CD1c-positive myeloid dendritic cell (primary cell): ENCODE results near the gene MYCBP.
"Not testable (repeated sequence)": the region's sequence is repeated elsewhere in the genome, so short reads cannot be mapped to it uniquely, and the experiment has no call there.

Experiments
- DNase-seq: peaks from one replicate; pipeline ENCODE4 v3.0.0-alpha.2; 2016; ENCODE audit errors: extremely low spot score

Gene MYCBP

DNA sequence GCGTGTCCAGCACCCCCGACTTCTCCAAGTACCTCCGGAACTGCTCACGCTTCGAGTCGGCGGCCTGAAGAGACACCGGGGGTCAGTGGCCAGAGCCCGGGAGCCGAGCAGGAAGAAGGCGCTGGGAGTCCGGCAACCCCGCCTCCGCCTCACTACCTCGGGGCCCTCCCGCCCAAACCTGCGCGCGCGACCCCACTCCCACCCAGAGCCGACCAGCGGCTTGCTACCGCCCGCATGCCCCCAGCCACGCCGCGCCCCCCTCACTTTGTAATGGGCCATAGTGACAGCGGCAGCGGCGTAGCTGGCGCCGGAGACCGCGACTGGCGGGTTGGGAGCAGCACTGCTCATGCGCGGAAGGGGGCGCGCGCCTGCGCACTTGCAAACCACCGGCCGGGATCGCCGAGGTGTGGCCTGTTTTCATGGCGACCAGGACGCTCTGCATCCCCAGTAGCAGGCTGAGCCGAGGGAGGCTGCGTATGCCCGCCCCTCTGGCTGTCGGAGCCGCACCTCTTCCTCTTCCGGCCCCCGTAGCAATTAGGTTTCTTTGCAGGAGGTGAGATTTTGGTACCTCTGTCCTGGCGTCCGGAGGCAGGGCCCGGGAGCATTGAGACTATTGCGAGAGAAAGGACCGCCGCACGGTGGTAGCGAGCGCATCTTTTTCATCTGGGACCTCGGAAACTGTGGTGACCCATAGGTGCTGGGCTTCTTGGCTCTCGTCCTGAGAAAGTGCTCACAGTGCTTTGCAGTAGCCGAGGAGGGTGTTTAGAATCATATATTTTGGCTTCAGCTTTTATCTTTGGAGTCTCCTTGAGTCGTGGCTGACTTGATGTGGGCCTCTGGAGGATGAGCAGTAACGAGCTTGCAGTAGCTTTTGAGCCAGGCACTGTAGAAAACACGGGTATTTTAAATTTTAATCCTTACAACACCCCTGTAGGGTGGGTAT is at the start of gene MYCBP:
TSS of gene MYCBP (minus strand) at position 322 of the 943 bp plus-strand sequence. CDS start at position 279, 43 bp downstream.
- DNase-seq = peak; percentile 96

DNA sequence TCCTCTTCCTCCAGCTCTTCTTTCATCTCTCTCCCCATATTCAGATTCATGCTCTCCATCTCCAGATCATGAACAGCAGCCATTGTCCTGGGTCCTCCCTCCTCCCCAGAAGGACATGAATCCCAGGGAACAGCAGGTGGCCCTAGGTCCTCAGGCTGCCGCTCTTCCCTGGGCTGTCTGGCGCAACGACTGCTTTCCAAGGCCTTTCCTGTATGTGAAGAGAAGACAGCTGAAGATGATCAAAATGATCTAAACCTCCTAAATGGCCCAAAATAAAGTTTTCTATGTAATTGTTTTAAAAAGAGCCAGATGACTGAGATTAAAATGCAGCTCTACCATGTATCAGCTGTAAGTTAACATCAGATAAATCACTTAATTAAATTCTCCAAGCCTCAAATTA is 46.0 kb upstream of the MYCBP start:
- DNase-seq = no peak

DNA sequence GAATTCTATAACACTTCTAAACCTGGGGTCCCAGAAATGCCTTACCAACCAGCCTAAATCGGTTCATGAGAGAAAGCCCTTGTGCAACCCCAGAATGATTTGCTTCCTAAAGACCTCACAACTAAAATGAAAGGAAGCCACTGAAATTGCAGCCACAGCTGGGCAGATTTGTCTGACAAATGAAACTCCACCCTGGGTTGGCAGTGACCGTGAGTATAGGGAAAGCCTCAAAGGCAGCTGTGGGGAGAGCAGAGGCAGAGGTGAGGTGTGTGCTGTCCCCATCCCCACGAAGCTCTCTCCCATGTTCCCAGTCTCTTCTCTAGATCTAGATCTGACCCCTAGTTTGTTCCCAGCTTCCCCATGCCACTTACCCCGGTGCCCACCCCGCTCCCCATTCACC is 45.4 kb upstream of the MYCBP start:
- no peak for DNase-seq

DNA sequence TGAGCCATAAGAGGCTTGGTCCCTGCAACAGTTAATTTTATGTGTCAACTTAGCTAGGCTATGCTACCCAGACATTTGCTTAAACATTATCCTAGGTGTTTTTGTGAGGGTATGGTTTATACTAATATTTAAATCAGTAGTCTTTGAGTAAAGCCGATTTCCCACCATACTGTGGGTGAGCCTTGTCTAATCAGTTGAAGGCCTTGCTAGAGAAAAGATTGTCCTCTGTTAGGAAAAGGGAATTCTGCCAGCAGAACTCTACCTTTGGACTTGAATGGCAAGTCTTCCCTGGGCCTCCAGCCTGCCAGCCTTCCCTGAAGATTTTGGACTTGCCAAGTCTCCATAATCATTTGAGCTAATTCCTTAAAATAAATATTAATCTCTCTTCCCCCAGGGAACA is 44.6 kb upstream of the MYCBP start:
- DNase-seq = no peak

GRCh38 chr1:38917337-38917736 is 44.2 kb upstream of the MYCBP start:
- DNase-seq = no peak

GRCh38 chr1:38915352-38915948 is 42.3 kb upstream of the MYCBP start:
- DNase-seq = no peak

GRCh38 chr1:38914908-38915307 is 41.8 kb upstream of the MYCBP start:
- not testable (repeated sequence) for DNase-seq

GRCh38 chr1:38908821-38909220 is 35.7 kb upstream of the MYCBP start:
- no peak for DNase-seq

- DNase-seq = no peak
Measured at GRCh38 chr1:38905985-38906384, 32.8 kb upstream of the MYCBP start.

DNA sequence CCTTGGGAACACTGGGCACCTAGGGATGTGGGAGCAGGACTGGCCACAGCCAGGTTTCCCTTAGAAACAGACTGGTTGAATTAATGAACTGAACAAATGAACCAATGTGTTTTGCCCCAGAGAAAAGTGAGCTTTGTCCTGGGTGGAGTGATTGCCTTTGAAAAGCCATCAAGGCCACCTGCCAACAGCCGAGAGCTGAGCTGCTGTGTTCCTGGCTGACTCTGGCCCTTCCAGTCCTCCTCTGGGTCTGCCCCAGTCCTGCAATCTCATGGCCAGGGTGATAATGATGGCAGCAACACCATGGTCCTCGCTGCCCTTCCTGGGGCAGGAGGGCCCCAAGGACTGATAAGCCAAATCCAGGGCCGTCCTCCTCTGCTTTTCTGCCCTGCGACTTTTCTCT is 26.4 kb upstream of the MYCBP start:
- no peak for DNase-seq

GRCh38 chr1:38898653-38899230 is 25.6 kb upstream of the MYCBP start:
- DNase-seq = no peak

GRCh38 chr1:38896169-38896568 is 23.0 kb upstream of the MYCBP start:
- DNase-seq = no peak

DNA sequence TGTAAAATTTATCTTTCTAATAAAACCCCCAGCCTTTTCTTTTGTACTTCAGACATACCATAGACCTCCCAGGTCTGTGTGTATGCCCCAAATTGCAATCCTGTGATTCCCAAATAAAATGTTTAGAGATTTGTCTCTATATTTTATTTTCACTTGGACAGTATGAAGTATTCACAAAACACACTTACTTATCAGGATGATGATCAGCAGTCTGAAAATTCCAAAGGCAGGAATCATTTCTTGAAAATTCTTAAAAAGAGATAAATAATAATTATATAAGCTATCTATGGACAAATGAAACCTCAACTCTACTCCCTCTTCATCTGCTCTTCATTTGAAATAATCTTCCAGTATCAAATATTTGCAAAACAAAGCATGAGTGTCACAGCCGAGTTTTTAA is 19.8 kb upstream of the MYCBP start:
- no peak for DNase-seq

GRCh38 chr1:38891753-38892152 is 18.6 kb upstream of the MYCBP start:
- DNase-seq = no peak

GRCh38 chr1:38889589-38889988 is 16.4 kb upstream of the MYCBP start:
- DNase-seq = no peak

- no peak for DNase-seq
Measured at GRCh38 chr1:38888423-38889333, 15.5 kb upstream of the MYCBP start.

- DNase-seq = no peak
Measured at GRCh38 chr1:38885092-38885491, 11.9 kb upstream of the MYCBP start.

DNA sequence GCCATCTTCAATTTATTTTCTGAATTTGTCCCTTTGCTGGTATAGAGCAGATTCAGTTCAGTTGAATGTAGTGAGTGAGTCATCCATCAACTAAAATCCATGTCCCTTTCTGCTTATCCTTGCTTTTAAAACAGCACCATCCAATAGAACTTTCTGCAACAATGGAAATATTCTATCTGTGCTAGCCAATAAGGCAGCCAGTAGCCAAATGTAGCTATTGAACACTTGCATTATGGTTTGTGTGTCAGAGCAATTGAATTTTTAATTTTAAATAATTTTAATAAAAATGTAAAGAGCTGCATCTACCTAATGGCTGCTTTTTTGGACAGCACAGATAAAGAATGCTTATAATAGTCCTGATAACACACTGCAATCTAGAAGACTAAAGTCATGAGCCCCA is 8.3 kb upstream of the MYCBP start, which contains the start of gene GJA9:
TSS of gene GJA9 (minus strand) at position 101 of the 400 bp plus-strand sequence. CDS start 5,489 bp downstream, outside the sequence.
- no peak for DNase-seq

GRCh38 chr1:38875811-38876210 is 2.7 kb upstream of the MYCBP start:
- DNase-seq = no peak

GRCh38 chr1:38872401-38873026 is 634 bp downstream of the MYCBP start:
- DNase-seq = peak; percentile 29

- no peak for DNase-seq
Measured at GRCh38 chr1:38870996-38871395, 2.2 kb downstream of the MYCBP start.
